HS-27A (cell line): ENCODE results near the gene SRD5A1.
"Not testable (repeated sequence)": the region's sequence is repeated elsewhere in the genome, so short reads cannot be mapped to it uniquely, and the experiment has no call there.

Experiments
- DNase-seq: peaks from one replicate; pipeline ENCODE4 v3.0.0-alpha.2; 2012; ENCODE audit warnings: low read depth, missing footprints

The SRD5A1 gene

GRCh38 chr5:6644794-6645241, 11.6 kb downstream of the SRD5A1 start:
- DNase-seq = no peak

GRCh38 chr5:6645571-6646362, 12.5 kb downstream of the SRD5A1 start:
- DNase-seq = not testable (repeated sequence)

GRCh38 chr5:6649186-6649585, 15.9 kb downstream of the SRD5A1 start:
- no peak for DNase-seq

- DNase-seq = no peak
Measured at GRCh38 chr5:6649681-6650080, 16.4 kb downstream of the SRD5A1 start.

- no peak for DNase-seq
Measured at GRCh38 chr5:6652025-6652424, 18.8 kb downstream of the SRD5A1 start.

GRCh38 chr5:6655432-6655831, 22.2 kb downstream of the SRD5A1 start:
- no peak for DNase-seq

GRCh38 chr5:6656680-6657079, 23.4 kb downstream of the SRD5A1 start:
- DNase-seq = no peak

GRCh38 chr5:6659941-6660684, 26.9 kb downstream of the SRD5A1 start:
- DNase-seq = no peak

GRCh38 chr5:6660688-6661087, 27.4 kb downstream of the SRD5A1 start:
- no peak for DNase-seq

- DNase-seq = no peak
Measured at GRCh38 chr5:6666762-6667161, 33.5 kb downstream of the SRD5A1 start.

- no peak for DNase-seq
Measured at GRCh38 chr5:6667648-6668047, 34.4 kb downstream of the SRD5A1 start.

- DNase-seq = not testable (repeated sequence)
Measured at GRCh38 chr5:6668717-6669116, 35.5 kb downstream of the SRD5A1 start.

GRCh38 chr5:6673031-6673430, 39.8 kb downstream of the SRD5A1 start:
- DNase-seq = no peak

- DNase-seq = no peak
Measured at GRCh38 chr5:6673963-6674362, 40.7 kb downstream of the SRD5A1 start.

GRCh38 chr5:6674421-6674820, 41.2 kb downstream of the SRD5A1 start:
- DNase-seq = no peak

GRCh38 chr5:6674886-6675285, 41.6 kb downstream of the SRD5A1 start:
- no peak for DNase-seq

GRCh38 chr5:6675784-6676491, 42.7 kb downstream of the SRD5A1 start:
- DNase-seq = no peak

- no peak for DNase-seq
Measured at GRCh38 chr5:6676702-6677101, 43.5 kb downstream of the SRD5A1 start.

- no peak for DNase-seq
Measured at GRCh38 chr5:6678385-6678784, 45.1 kb downstream of the SRD5A1 start.

GRCh38 chr5:6680922-6681321, 47.7 kb downstream of the SRD5A1 start:
- DNase-seq = no peak

- DNase-seq = no peak
Measured at GRCh38 chr5:6681682-6682081, 48.4 kb downstream of the SRD5A1 start.

GRCh38 chr5:6682239-6682638, 49.0 kb downstream of the SRD5A1 start:
- no peak for DNase-seq

GRCh38 chr5:6683241-6683640, 50.0 kb downstream of the SRD5A1 start:
- no peak for DNase-seq
